ENCODE results near the gene SLC9A2. TPM values are rescaled to one million over a fixed set of nuclear protein-coding genes. Genes with fewer than 3 reads are reported as not detected.

The SLC9A2 gene
- total and polyA plus RNA-seq, 11 donors: 0.03 to 0.46 (median 0.13) TPM; not detected in 2

- no peak for ATAC-seq
- 75 to 83% (median 80%) methylated on average over 2 of the region's 2 CpGs for WGBS, 4 donors
- Histone ChIP-seq H3K4me3 (no peak overlapping the region), H3K4me1 (no peaks in the 10 kb centered on the region), H3K36me3 (no peaks in the 10 kb centered on the region), H3K27ac (no peak overlapping the region), H3K27me3 (peaks cover 0 to 21% (median 10%) of the 10 kb centered on the region in 9 donors), H3K9me3 (no peaks in the 10 kb centered on the region)
- no peak for TF ChIP-seq POLR2A (IDR thresholded peaks at IDR 0.05)
- TF ChIP-seq CTCF (IDR thresholded peaks at IDR 0.05): no peak
- no peak for DNase-seq
- intact Hi-C loops (cut with DNase I): no loop called here
Measured at GRCh38 chr2:102639429-102639828, 20.1 kb downstream of the SLC9A2 start.

GRCh38 chr2:102652126-102652525 is 32.8 kb downstream of the SLC9A2 start:
- intact Hi-C loops (cut with DNase I): loop anchor here in 1 of 10 donors (5.0 kb wide), 1 partner anchor 50 kb away; no protein-coding TSS in a partner anchor
- Histone ChIP-seq H3K27me3 (no peaks in the 10 kb centered on the region), H3K36me3 (no peaks in the 10 kb centered on the region), H3K9me3 (peaks cover 0 to 12% (median 0%) of the 10 kb centered on the region in 12 donors), H3K4me1 (no peaks in the 10 kb centered on the region), H3K4me3 (no peak overlapping the region), H3K27ac (no peak overlapping the region)
- TF ChIP-seq POLR2A (IDR thresholded peaks at IDR 0.05) (no peak), CTCF (IDR thresholded peaks at IDR 0.05) (no peak)
- WGBS, 4 donors: 69 to 87% (median 76%) methylated on average over 2 of the region's 2 CpGs
- ATAC-seq (no peak), DNase-seq (no peak)

GRCh38 chr2:102657770-102658169 is 38.4 kb downstream of the SLC9A2 start:
- no peak overlapping the region for H3K4me3 ChIP-seq

GRCh38 chr2:102660070-102660469 is 40.7 kb downstream of the SLC9A2 start:
- no peak overlapping the region for H3K27ac ChIP-seq
- H3K4me3 ChIP-seq: no peak overlapping the region
- no peaks in the 10 kb centered on the region for H3K4me1 ChIP-seq
- TF ChIP-seq POLR2A (IDR thresholded peaks at IDR 0.05) (no peak), CTCF (IDR thresholded peaks at IDR 0.05) (no peak)
- no peaks in the 10 kb centered on the region for H3K27me3 ChIP-seq
- ATAC-seq (peak; percentile 55 to 90 (median 78)), DNase-seq (peak in 2 of 5 donors; percentile 30 to 38)
- H3K9me3 ChIP-seq: no peaks in the 10 kb centered on the region
- H3K36me3 ChIP-seq: no peaks in the 10 kb centered on the region
- intact Hi-C loops (cut with DNase I): no loop called here
- WGBS, 4 donors: 6 to 48% (median 30%) methylated on average over 2 of the region's 2 CpGs

More at GRCh38 chr2:102657770-102658169, 38.4 kb downstream of the SLC9A2 start:
- Histone ChIP-seq H3K4me1 (no peaks in the 10 kb centered on the region), H3K9me3 (no peaks in the 10 kb centered on the region), H3K36me3 (no peaks in the 10 kb centered on the region), H3K27ac (no peak overlapping the region), H3K27me3 (no peaks in the 10 kb centered on the region)
- ATAC-seq (no peak), DNase-seq (no peak)
- intact Hi-C loops (cut with DNase I): no loop called here
- WGBS, 4 donors: 78 to 81% (median 80%) methylated on average over 7 of the region's 7 CpGs
- no peak for TF ChIP-seq CTCF (IDR thresholded peaks at IDR 0.05)
- no peak for TF ChIP-seq POLR2A (IDR thresholded peaks at IDR 0.05)
